ENCODE data around the gene EML5. TPM values are rescaled to one million over a fixed set of nuclear protein-coding genes. Genes with fewer than 3 reads are reported as not detected.

The EML5 gene
- total and polyA plus RNA-seq, 2 experiments from 2014 or later = 1.4 TPM; not detected in 1

DNA sequence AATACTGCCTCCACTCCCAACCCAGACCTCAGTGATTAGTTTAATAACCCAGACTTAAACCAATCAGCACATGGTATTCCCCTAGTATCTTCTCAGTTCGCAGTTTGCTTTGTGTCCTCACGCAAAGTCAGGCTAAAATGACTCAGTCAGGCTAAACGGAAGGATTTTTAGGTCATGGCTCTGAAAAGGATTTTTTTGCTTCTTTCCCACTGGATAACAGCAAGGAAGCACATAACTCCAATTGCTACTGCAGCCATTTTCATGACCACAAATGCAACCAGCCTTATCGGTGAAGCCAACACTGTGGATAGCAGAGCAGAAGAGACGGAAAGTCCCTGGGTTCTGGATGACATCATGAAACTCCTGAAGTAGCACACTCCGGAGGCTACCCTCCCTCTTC, 162.2 kb downstream of the EML5 start:
- WGBS (ENCODE audit: low lambda C conversion rate, missing lambda C conversion rate) = 55% methylated on average over 6 of the region's 6 CpGs
- H3K79me2 ChIP-seq = no peaks in the 10 kb centered on the region
- no peak overlapping the region for H2AFZ ChIP-seq
- no peaks in the 10 kb centered on the region for H3K9me3 ChIP-seq (ENCODE audit: low read depth)
- H3K27ac ChIP-seq = peak overlapping the region; percentile 15
- H3K27me3 ChIP-seq = no peaks in the 10 kb centered on the region
- no peak overlapping the region for H3K4me3 ChIP-seq
- H3K4me1 ChIP-seq (ENCODE audit: insufficient read depth) = no peaks in the 10 kb centered on the region
- H3K9me2 ChIP-seq (replicated peaks; ENCODE audit: insufficient read depth) = no peaks in the 10 kb centered on the region
- TF ChIP-seq EZH2 (IDR thresholded peaks at IDR 0.05; ENCODE audit: borderline replicate concordance) (no peak), EZH2phosphoT487 (IDR thresholded peaks at IDR 0.05; ENCODE audit: low read depth, severe bottlenecking, unreplicated experiment) (no peak)
- H3K36me3 ChIP-seq (replicated peaks; ENCODE audit: insufficient read depth, low read depth) = no peaks in the 10 kb centered on the region
- no peak overlapping the region for H3K4me2 ChIP-seq
- peak; percentile 62 for DNase-seq (ENCODE audit: low spot score)
- no peaks in the 10 kb centered on the region for H4K20me1 ChIP-seq (ENCODE audit: insufficient read depth, poor library complexity, severe bottlenecking)

GRCh38 chr14:88628462-88628861, 164.3 kb downstream of the EML5 start:
- Histone ChIP-seq H3K4me3 (no peak overlapping the region), H3K36me3 (replicated peaks; ENCODE audit: insufficient read depth, low read depth) (no peaks in the 10 kb centered on the region), H3K4me1 (ENCODE audit: insufficient read depth) (no peaks in the 10 kb centered on the region), H4K20me1 (ENCODE audit: insufficient read depth, poor library complexity, severe bottlenecking) (no peaks in the 10 kb centered on the region), H2AFZ (no peak overlapping the region), H3K9me2 (replicated peaks; ENCODE audit: insufficient read depth) (no peaks in the 10 kb centered on the region), H3K9me3 (ENCODE audit: low read depth) (no peaks in the 10 kb centered on the region), H3K4me2 (no peak overlapping the region), H3K27me3 (no peaks in the 10 kb centered on the region), H3K27ac (no peak overlapping the region), H3K79me2 (no peaks in the 10 kb centered on the region)
- DNase-seq (ENCODE audit: low spot score) = no peak
- no peak for TF ChIP-seq EZH2phosphoT487 (IDR thresholded peaks at IDR 0.05; ENCODE audit: low read depth, severe bottlenecking, unreplicated experiment)
- TF ChIP-seq, protein P1, sequence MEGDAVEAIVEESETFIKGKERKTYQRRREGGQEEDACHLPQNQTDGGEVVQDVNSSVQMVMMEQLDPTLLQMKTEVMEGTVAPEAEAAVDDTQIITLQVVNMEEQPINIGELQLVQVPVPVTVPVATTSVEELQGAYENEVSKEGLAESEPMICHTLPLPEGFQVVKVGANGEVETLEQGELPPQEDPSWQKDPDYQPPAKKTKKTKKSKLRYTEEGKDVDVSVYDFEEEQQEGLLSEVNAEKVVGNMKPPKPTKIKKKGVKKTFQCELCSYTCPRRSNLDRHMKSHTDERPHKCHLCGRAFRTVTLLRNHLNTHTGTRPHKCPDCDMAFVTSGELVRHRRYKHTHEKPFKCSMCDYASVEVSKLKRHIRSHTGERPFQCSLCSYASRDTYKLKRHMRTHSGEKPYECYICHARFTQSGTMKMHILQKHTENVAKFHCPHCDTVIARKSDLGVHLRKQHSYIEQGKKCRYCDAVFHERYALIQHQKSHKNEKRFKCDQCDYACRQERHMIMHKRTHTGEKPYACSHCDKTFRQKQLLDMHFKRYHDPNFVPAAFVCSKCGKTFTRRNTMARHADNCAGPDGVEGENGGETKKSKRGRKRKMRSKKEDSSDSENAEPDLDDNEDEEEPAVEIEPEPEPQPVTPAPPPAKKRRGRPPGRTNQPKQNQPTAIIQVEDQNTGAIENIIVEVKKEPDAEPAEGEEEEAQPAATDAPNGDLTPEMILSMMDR (IDR thresholded peaks at IDR 0.05; ENCODE audit: poor library complexity) = no peak
- no peak for TF ChIP-seq EZH2 (IDR thresholded peaks at IDR 0.05; ENCODE audit: borderline replicate concordance)

DNA sequence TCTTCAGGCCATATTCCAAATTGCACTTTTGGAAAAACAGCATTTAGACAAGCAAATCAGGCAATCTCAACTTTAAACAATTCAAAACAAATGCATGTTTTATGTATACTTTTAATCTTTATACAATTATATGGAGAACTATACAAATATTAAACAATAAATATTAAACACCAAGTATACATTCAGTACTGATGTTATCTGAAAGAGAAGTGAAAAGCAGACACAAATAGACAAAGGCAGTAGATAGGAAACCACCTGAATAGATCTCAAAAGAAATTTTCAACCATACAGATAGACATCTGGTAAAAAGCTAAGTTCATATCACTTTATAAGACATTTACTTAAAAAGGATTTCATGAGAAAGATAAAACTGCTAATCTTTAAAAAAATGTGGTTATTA, 164.7 kb downstream of the EML5 start:
- no peaks in the 10 kb centered on the region for H3K9me3 ChIP-seq (ENCODE audit: low read depth)
- no peaks in the 10 kb centered on the region for H3K4me1 ChIP-seq (ENCODE audit: insufficient read depth)

DNA sequence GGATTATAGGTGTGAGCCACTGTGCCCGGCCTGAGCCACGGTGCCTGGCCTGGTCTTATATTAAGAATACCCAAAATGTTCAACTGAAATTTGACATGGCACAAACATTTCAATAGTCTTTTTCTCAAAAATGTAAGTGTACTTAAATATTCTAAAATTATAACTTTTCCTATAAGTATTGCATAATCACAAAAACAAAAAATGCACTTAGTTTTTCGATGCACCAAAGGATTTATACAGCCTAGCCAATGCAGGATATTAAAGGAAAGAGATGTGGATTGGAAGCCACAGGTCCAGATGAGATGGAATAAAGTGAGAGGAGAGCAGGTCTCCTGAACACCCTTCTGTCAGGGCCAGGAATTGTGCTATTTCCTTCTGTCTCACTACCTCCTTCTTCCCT, 167.1 kb downstream of the EML5 start:
- Histone ChIP-seq H3K27ac (no peak overlapping the region), H3K79me2 (no peaks in the 10 kb centered on the region), H3K4me1 (ENCODE audit: insufficient read depth) (no peaks in the 10 kb centered on the region), H3K36me3 (replicated peaks; ENCODE audit: insufficient read depth, low read depth) (no peaks in the 10 kb centered on the region), H3K4me3 (no peak overlapping the region), H2AFZ (no peak overlapping the region), H3K4me2 (no peak overlapping the region), H3K9me3 (ENCODE audit: low read depth) (no peaks in the 10 kb centered on the region), H4K20me1 (ENCODE audit: insufficient read depth, poor library complexity, severe bottlenecking) (no peaks in the 10 kb centered on the region), H3K9me2 (replicated peaks; ENCODE audit: insufficient read depth) (no peaks in the 10 kb centered on the region), H3K27me3 (no peaks in the 10 kb centered on the region)
- TF ChIP-seq EZH2phosphoT487 (IDR thresholded peaks at IDR 0.05; ENCODE audit: low read depth, severe bottlenecking, unreplicated experiment) (no peak), EZH2 (IDR thresholded peaks at IDR 0.05; ENCODE audit: borderline replicate concordance) (no peak)
- TF ChIP-seq, protein P1 (IDR thresholded peaks at IDR 0.05; ENCODE audit: poor library complexity) = no peak
- WGBS (ENCODE audit: low lambda C conversion rate, missing lambda C conversion rate) = 98% methylated on average over 3 of the region's 3 CpGs
- DNase-seq (ENCODE audit: low spot score) = no peak

More for the DNA sequence above, 164.7 kb downstream of the EML5 start:
- TF ChIP-seq EZH2phosphoT487 (IDR thresholded peaks at IDR 0.05; ENCODE audit: low read depth, severe bottlenecking, unreplicated experiment) = no peak
- H2AFZ ChIP-seq = no peak overlapping the region
- H3K4me2 ChIP-seq = no peak overlapping the region
- no peak overlapping the region for H3K4me3 ChIP-seq
- H3K79me2 ChIP-seq = no peaks in the 10 kb centered on the region
- H3K36me3 ChIP-seq (replicated peaks; ENCODE audit: insufficient read depth, low read depth) = no peaks in the 10 kb centered on the region
- no peak for DNase-seq (ENCODE audit: low spot score)
- no peaks in the 10 kb centered on the region for H4K20me1 ChIP-seq (ENCODE audit: insufficient read depth, poor library complexity, severe bottlenecking)
- H3K27me3 ChIP-seq = no peaks in the 10 kb centered on the region
- no peak overlapping the region for H3K27ac ChIP-seq
- no peaks in the 10 kb centered on the region for H3K9me2 ChIP-seq (replicated peaks; ENCODE audit: insufficient read depth)
